ENCODE results near the gene PRDM5.

PRDM5 gene

GRCh38 chr4:120692964-120693363, 229.6 kb downstream of the PRDM5 start:
- Histone ChIP-seq H3K9me3 (replicated peaks; ENCODE audit: low read length) (no peaks in the 10 kb centered on the region), H3K9ac (ENCODE audit: low read depth, low read length) (no peak overlapping the region), H3K4me3 (ENCODE audit: low read length) (no peak overlapping the region), H3K27me3 (ENCODE audit: control insufficient read depth, insufficient read depth, low read length) (no peaks in the 10 kb centered on the region), H3K4me2 (ENCODE audit: low read length) (peak overlapping the region; percentile 35), H3K4me1 (ENCODE audit: control insufficient read depth, insufficient read depth, low read length) (peaks cover 13% of the 10 kb centered on the region), H3K36me3 (ENCODE audit: insufficient read depth, low read length) (no peaks in the 10 kb centered on the region)

- Histone ChIP-seq H3K36me3 (ENCODE audit: insufficient read depth, low read length) (no peaks in the 10 kb centered on the region), H3K27me3 (ENCODE audit: control insufficient read depth, insufficient read depth, low read length) (no peaks in the 10 kb centered on the region), H3K9ac (ENCODE audit: low read depth, low read length) (no peak overlapping the region), H3K4me1 (ENCODE audit: control insufficient read depth, insufficient read depth, low read length) (peaks cover 13% of the 10 kb centered on the region), H3K9me3 (replicated peaks; ENCODE audit: low read length) (no peaks in the 10 kb centered on the region), H3K4me2 (ENCODE audit: low read length) (no peak overlapping the region), H3K4me3 (ENCODE audit: low read length) (no peak overlapping the region)
Observed at GRCh38 chr4:120691536-120691935, 231.0 kb downstream of the PRDM5 start.

GRCh38 chr4:120691106-120691505, 231.4 kb downstream of the PRDM5 start:
- no peak overlapping the region for H3K9ac ChIP-seq (ENCODE audit: low read depth, low read length)
- H3K27me3 ChIP-seq (ENCODE audit: control insufficient read depth, insufficient read depth, low read length) = no peaks in the 10 kb centered on the region
- no peak overlapping the region for H3K4me3 ChIP-seq (ENCODE audit: low read length)
- no peaks in the 10 kb centered on the region for H3K36me3 ChIP-seq (ENCODE audit: insufficient read depth, low read length)
- H3K4me2 ChIP-seq (ENCODE audit: low read length) = no peak overlapping the region
- no peaks in the 10 kb centered on the region for H3K9me3 ChIP-seq (replicated peaks; ENCODE audit: low read length)
- H3K4me1 ChIP-seq (ENCODE audit: control insufficient read depth, insufficient read depth, low read length) = peaks cover 13% of the 10 kb centered on the region

GRCh38 chr4:120688791-120689190, 233.7 kb downstream of the PRDM5 start:
- no peak overlapping the region for H3K4me3 ChIP-seq (ENCODE audit: low read length)
- H3K9ac ChIP-seq (ENCODE audit: low read depth, low read length) = no peak overlapping the region
- H3K9me3 ChIP-seq (replicated peaks; ENCODE audit: low read length) = no peaks in the 10 kb centered on the region
- no peaks in the 10 kb centered on the region for H3K36me3 ChIP-seq (ENCODE audit: insufficient read depth, low read length)
- no peak overlapping the region for H3K4me2 ChIP-seq (ENCODE audit: low read length)
- H3K27me3 ChIP-seq (ENCODE audit: control insufficient read depth, insufficient read depth, low read length) = no peaks in the 10 kb centered on the region
- H3K4me1 ChIP-seq (ENCODE audit: control insufficient read depth, insufficient read depth, low read length) = peaks cover 13% of the 10 kb centered on the region

- Histone ChIP-seq H3K9me3 (replicated peaks; ENCODE audit: low read length) (no peaks in the 10 kb centered on the region), H3K4me1 (ENCODE audit: control insufficient read depth, insufficient read depth, low read length) (peaks cover 3% of the 10 kb centered on the region), H3K27me3 (ENCODE audit: control insufficient read depth, insufficient read depth, low read length) (no peaks in the 10 kb centered on the region), H3K4me2 (ENCODE audit: low read length) (no peak overlapping the region), H3K9ac (ENCODE audit: low read depth, low read length) (no peak overlapping the region), H3K36me3 (ENCODE audit: insufficient read depth, low read length) (no peaks in the 10 kb centered on the region), H3K4me3 (ENCODE audit: low read length) (no peak overlapping the region)
Observed at GRCh38 chr4:120685756-120686278, 236.7 kb downstream of the PRDM5 start.

GRCh38 chr4:120683897-120684540, 238.5 kb downstream of the PRDM5 start:
- Histone ChIP-seq H3K4me3 (ENCODE audit: low read length) (no peak overlapping the region), H3K4me1 (ENCODE audit: control insufficient read depth, insufficient read depth, low read length) (peaks cover 3% of the 10 kb centered on the region), H3K27me3 (ENCODE audit: control insufficient read depth, insufficient read depth, low read length) (no peaks in the 10 kb centered on the region), H3K36me3 (ENCODE audit: insufficient read depth, low read length) (no peaks in the 10 kb centered on the region), H3K4me2 (ENCODE audit: low read length) (no peak overlapping the region), H3K9me3 (replicated peaks; ENCODE audit: low read length) (no peaks in the 10 kb centered on the region), H3K9ac (ENCODE audit: low read depth, low read length) (no peak overlapping the region)

GRCh38 chr4:120682981-120683380, 239.5 kb downstream of the PRDM5 start:
- H3K9me3 ChIP-seq (replicated peaks; ENCODE audit: low read length) = no peaks in the 10 kb centered on the region
- H3K4me1 ChIP-seq (ENCODE audit: control insufficient read depth, insufficient read depth, low read length) = peaks cover 3% of the 10 kb centered on the region
- no peaks in the 10 kb centered on the region for H3K36me3 ChIP-seq (ENCODE audit: insufficient read depth, low read length)
- no peak overlapping the region for H3K9ac ChIP-seq (ENCODE audit: low read depth, low read length)
- H3K27me3 ChIP-seq (ENCODE audit: control insufficient read depth, insufficient read depth, low read length) = no peaks in the 10 kb centered on the region
- no peak overlapping the region for H3K4me2 ChIP-seq (ENCODE audit: low read length)
- H3K4me3 ChIP-seq (ENCODE audit: low read length) = no peak overlapping the region

- Histone ChIP-seq H3K9ac (ENCODE audit: low read depth, low read length) (no peak overlapping the region), H3K36me3 (ENCODE audit: insufficient read depth, low read length) (no peaks in the 10 kb centered on the region), H3K4me2 (ENCODE audit: low read length) (no peak overlapping the region), H3K4me3 (ENCODE audit: low read length) (no peak overlapping the region), H3K9me3 (replicated peaks; ENCODE audit: low read length) (no peaks in the 10 kb centered on the region), H3K4me1 (ENCODE audit: control insufficient read depth, insufficient read depth, low read length) (peaks cover 3% of the 10 kb centered on the region), H3K27me3 (ENCODE audit: control insufficient read depth, insufficient read depth, low read length) (no peaks in the 10 kb centered on the region)
Observed at GRCh38 chr4:120680647-120681228, 241.8 kb downstream of the PRDM5 start.

GRCh38 chr4:120673696-120674095, 248.8 kb downstream of the PRDM5 start:
- Histone ChIP-seq H3K4me1 (ENCODE audit: control insufficient read depth, insufficient read depth, low read length) (no peaks in the 10 kb centered on the region), H3K27me3 (ENCODE audit: control insufficient read depth, insufficient read depth, low read length) (no peaks in the 10 kb centered on the region), H3K36me3 (ENCODE audit: insufficient read depth, low read length) (no peaks in the 10 kb centered on the region), H3K4me3 (ENCODE audit: low read length) (no peak overlapping the region), H3K9me3 (replicated peaks; ENCODE audit: low read length) (no peaks in the 10 kb centered on the region), H3K4me2 (ENCODE audit: low read length) (no peak overlapping the region), H3K9ac (ENCODE audit: low read depth, low read length) (no peak overlapping the region)

GRCh38 chr4:120672558-120673147, 249.9 kb downstream of the PRDM5 start:
- no peaks in the 10 kb centered on the region for H3K36me3 ChIP-seq (ENCODE audit: insufficient read depth, low read length)
- no peak overlapping the region for H3K4me3 ChIP-seq (ENCODE audit: low read length)
- no peaks in the 10 kb centered on the region for H3K27me3 ChIP-seq (ENCODE audit: control insufficient read depth, insufficient read depth, low read length)
- no peak overlapping the region for H3K9ac ChIP-seq (ENCODE audit: low read depth, low read length)
- no peak overlapping the region for H3K4me2 ChIP-seq (ENCODE audit: low read length)
- no peaks in the 10 kb centered on the region for H3K9me3 ChIP-seq (replicated peaks; ENCODE audit: low read length)
- H3K4me1 ChIP-seq (ENCODE audit: control insufficient read depth, insufficient read depth, low read length) = no peaks in the 10 kb centered on the region

GRCh38 chr4:120672076-120672475, 250.4 kb downstream of the PRDM5 start:
- Histone ChIP-seq H3K36me3 (ENCODE audit: insufficient read depth, low read length) (no peaks in the 10 kb centered on the region), H3K4me3 (ENCODE audit: low read length) (no peak overlapping the region), H3K4me2 (ENCODE audit: low read length) (no peak overlapping the region), H3K9ac (ENCODE audit: low read depth, low read length) (no peak overlapping the region), H3K4me1 (ENCODE audit: control insufficient read depth, insufficient read depth, low read length) (no peaks in the 10 kb centered on the region), H3K9me3 (replicated peaks; ENCODE audit: low read length) (no peaks in the 10 kb centered on the region), H3K27me3 (ENCODE audit: control insufficient read depth, insufficient read depth, low read length) (no peaks in the 10 kb centered on the region)

- H3K36me3 ChIP-seq (ENCODE audit: insufficient read depth, low read length) = no peaks in the 10 kb centered on the region
- no peaks in the 10 kb centered on the region for H3K4me1 ChIP-seq (ENCODE audit: control insufficient read depth, insufficient read depth, low read length)
- no peak overlapping the region for H3K9ac ChIP-seq (ENCODE audit: low read depth, low read length)
- no peak overlapping the region for H3K4me2 ChIP-seq (ENCODE audit: low read length)
- no peak overlapping the region for H3K4me3 ChIP-seq (ENCODE audit: low read length)
- H3K9me3 ChIP-seq (replicated peaks; ENCODE audit: low read length) = no peaks in the 10 kb centered on the region
- no peaks in the 10 kb centered on the region for H3K27me3 ChIP-seq (ENCODE audit: control insufficient read depth, insufficient read depth, low read length)
Observed at GRCh38 chr4:120671538-120671937, 251.0 kb downstream of the PRDM5 start.

All from skeletal muscle satellite cell (primary cell).